ENCODE data around the gene PRR5. TPM values are rescaled to one million over a fixed set of nuclear protein-coding genes. Genes with fewer than 3 reads are reported as not detected.

Gene PRR5
- total RNA-seq, 2 experiments from 2014 or later = 29.0 to 31.6 TPM

GRCh38 chr22:44683881-44684280 is 18.1 kb upstream of the PRR5 start:
- peaks cover 57% of the 10 kb centered on the region for H3K4me1 ChIP-seq (ENCODE audit: insufficient read depth, low read length)
- peaks cover 32% of the 10 kb centered on the region for H3K4me1 Mint-ChIP-seq (ENCODE audit: low read depth)

GRCh38 chr22:44684506-44685383 is 17.3 kb upstream of the PRR5 start:
- peak; percentile 98 for TF ChIP-seq CTCF (IDR thresholded peaks at IDR 0.05)
- H3K36me3 Mint-ChIP-seq (ENCODE audit: low read depth) = no peaks in the 10 kb centered on the region
- CTCF ChIA-PET = interaction anchor here (0.6 to 2.3 kb wide), 24 partner anchors 8 to 873 kb away, joined by 3 to 22 read pairs (median 5); partner anchors contain the start of genes EFCAB6 and SAMM50

More at GRCh38 chr22:44683881-44684280, 18.1 kb upstream of the PRR5 start:
- POLR2A ChIA-PET = interaction anchor here (1.3 kb wide), 1 partner anchor 20 kb away, joined by 5 read pairs; no protein-coding TSS in a partner anchor
- no peaks in the 10 kb centered on the region for H3K9me3 Mint-ChIP-seq
- H3K4me3 ChIP-seq (ENCODE audit: low read length) = no peak overlapping the region
- no peaks in the 10 kb centered on the region for H3K27me3 Mint-ChIP-seq
- no peaks in the 10 kb centered on the region for H3K27me3 ChIP-seq (ENCODE audit: control insufficient read depth in 1 of 2, insufficient read depth in 2 of 2, low read length in 2 of 2)
- CTCF ChIA-PET = interaction anchor here (0.6 to 2.0 kb wide), 10 partner anchors 10 to 691 kb away, joined by 3 to 22 read pairs (median 6); no protein-coding TSS in a partner anchor
- H3K27ac Mint-ChIP-seq = no peak overlapping the region
- H3K4me3 Mint-ChIP-seq = no peak overlapping the region
- no peaks in the 10 kb centered on the region for H3K9me3 ChIP-seq (ENCODE audit: control insufficient read depth in 1 of 2, insufficient read depth in 1 of 2, low read length in 2 of 2)
- no peak for TF ChIP-seq CTCF (IDR thresholded peaks at IDR 0.05)
- intact Hi-C loops (cut with DNase I, micrococcal nuclease) = loop anchor here (1.0 to 5.0 kb wide), 3 partner anchors 15 to 57 kb away; no protein-coding TSS in a partner anchor
- DNase-seq = no peak
- H3K36me3 Mint-ChIP-seq (ENCODE audit: low read depth) = no peaks in the 10 kb centered on the region
- H3K27ac ChIP-seq (ENCODE audit: low read depth in 1 of 2, low read length in 2 of 2) = no peak overlapping the region
- ATAC-seq (ENCODE audit: poor library complexity) = no peak
- no peaks in the 10 kb centered on the region for H3K36me3 ChIP-seq (ENCODE audit: insufficient read depth, low read length)

GRCh38 chr22:44685384-44686056 is 16.5 kb upstream of the PRR5 start:
- no peaks in the 10 kb centered on the region for H3K9me3 Mint-ChIP-seq

More at GRCh38 chr22:44684506-44685383, 17.3 kb upstream of the PRR5 start:
- DNase-seq (peak; percentile 69 to 93 (median 78)), ATAC-seq (ENCODE audit: poor library complexity) (peak; percentile 85)
- Mint-ChIP-seq H3K27ac (peak overlapping the region; percentile 24), H3K4me1 (ENCODE audit: low read depth) (peaks cover 32% of the 10 kb centered on the region), H3K4me3 (peak overlapping the region; percentile 50), H3K27me3 (no peaks in the 10 kb centered on the region), H3K9me3 (no peaks in the 10 kb centered on the region)
- Histone ChIP-seq H3K9me3 (ENCODE audit: control insufficient read depth in 1 of 2, insufficient read depth in 1 of 2, low read length in 2 of 2) (no peaks in the 10 kb centered on the region), H3K4me3 (ENCODE audit: low read length) (peak overlapping the region; percentile 13), H3K27ac (ENCODE audit: low read depth in 1 of 2, low read length in 2 of 2) (no peak overlapping the region), H3K36me3 (ENCODE audit: insufficient read depth, low read length) (peaks cover 3% of the 10 kb centered on the region), H3K4me1 (ENCODE audit: insufficient read depth, low read length) (peaks cover 57% of the 10 kb centered on the region), H3K27me3 (ENCODE audit: control insufficient read depth in 1 of 2, insufficient read depth in 2 of 2, low read length in 2 of 2) (no peaks in the 10 kb centered on the region)
- POLR2A ChIA-PET = interaction anchor here (0.7 to 1.3 kb wide), 4 partner anchors 16 to 692 kb away, joined by 3 to 5 read pairs (median 4); no protein-coding TSS in a partner anchor
- intact Hi-C loops (cut with DNase I, micrococcal nuclease) = loop anchor here (1.0 to 5.0 kb wide), 3 partner anchors 16 to 57 kb away; no protein-coding TSS in a partner anchor

More at GRCh38 chr22:44685384-44686056, 16.5 kb upstream of the PRR5 start:
- intact Hi-C loops (cut with DNase I, micrococcal nuclease) = loop anchor here (1.0 to 2.0 kb wide), 2 partner anchors 16 to 17 kb away; no protein-coding TSS in a partner anchor
- CTCF ChIA-PET = interaction anchor here (0.6 to 2.3 kb wide), 23 partner anchors 8 to 873 kb away, joined by 3 to 22 read pairs (median 5); partner anchors contain the start of genes EFCAB6 and SAMM50
- H3K4me3 ChIP-seq (ENCODE audit: low read length) = peak overlapping the region; percentile 13
- H3K27me3 ChIP-seq (ENCODE audit: control insufficient read depth in 1 of 2, insufficient read depth in 2 of 2, low read length in 2 of 2) = no peaks in the 10 kb centered on the region
- no peak overlapping the region for H3K27ac ChIP-seq (ENCODE audit: low read depth in 1 of 2, low read length in 2 of 2)
- H3K36me3 Mint-ChIP-seq (ENCODE audit: low read depth) = no peaks in the 10 kb centered on the region
- DNase-seq (peak; percentile 67 to 92 (median 76)), ATAC-seq (ENCODE audit: poor library complexity) (peak; percentile 85)
- no peaks in the 10 kb centered on the region for H3K27me3 Mint-ChIP-seq
- peak overlapping the region; percentile 50 for H3K4me3 Mint-ChIP-seq
- H3K27ac Mint-ChIP-seq = peak overlapping the region; percentile 24
- H3K36me3 ChIP-seq (ENCODE audit: insufficient read depth, low read length) = peaks cover 3% of the 10 kb centered on the region
- peaks cover 54% of the 10 kb centered on the region for H3K4me1 ChIP-seq (ENCODE audit: insufficient read depth, low read length)
- POLR2A ChIA-PET = interaction anchor here (0.8 to 1.3 kb wide), 3 partner anchors 17 to 44 kb away, joined by 3 to 5 read pairs (median 5); no protein-coding TSS in a partner anchor
- H3K9me3 ChIP-seq (ENCODE audit: control insufficient read depth in 1 of 2, insufficient read depth in 1 of 2, low read length in 2 of 2) = no peaks in the 10 kb centered on the region
- no peak for TF ChIP-seq CTCF (IDR thresholded peaks at IDR 0.05)
- peaks cover 32% of the 10 kb centered on the region for H3K4me1 Mint-ChIP-seq (ENCODE audit: low read depth)

Data from CD4-positive, alpha-beta T cell (primary cell).